ENCODE data around the gene CAPN9. TPM values are rescaled to one million over a fixed set of nuclear protein-coding genes. Genes with fewer than 3 reads are reported as not detected.

CAPN9 gene
- total RNA-seq, 2 donors from 2014 or later: 0.26 TPM; not detected in 1

DNA sequence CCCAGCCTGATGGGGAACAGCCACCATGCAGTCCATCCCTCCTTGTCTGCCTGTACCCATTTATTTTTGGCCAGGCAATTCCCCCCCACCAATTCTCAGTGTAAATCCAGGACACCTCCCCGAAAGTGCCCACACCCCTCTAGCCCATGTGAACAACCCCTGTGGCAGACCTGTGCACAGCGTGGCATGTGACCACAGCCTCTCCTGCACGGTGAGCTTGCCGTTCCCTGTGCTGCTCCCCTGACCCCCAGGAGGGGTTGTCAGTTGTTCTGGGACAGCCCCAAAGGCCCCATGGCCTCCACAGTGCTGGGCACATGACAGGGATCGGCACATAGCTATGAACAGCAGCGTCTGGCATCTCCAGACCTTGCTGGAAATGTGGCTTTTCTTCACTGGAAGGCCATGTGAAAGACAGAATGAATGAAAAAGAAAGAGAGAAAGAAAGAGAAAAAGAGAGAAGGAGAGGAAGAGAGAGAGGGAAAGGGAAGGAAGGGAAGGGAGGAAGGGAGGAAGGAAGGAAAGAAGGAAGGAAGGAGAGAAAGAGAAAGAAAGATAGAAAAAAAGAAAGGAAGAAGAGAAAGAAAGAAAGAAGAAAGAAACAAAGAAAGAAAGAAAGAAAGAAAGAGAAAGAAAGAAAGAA, 3.9 kb downstream of the CAPN9 start:
- Histone ChIP-seq H3K4me1 (peaks cover 6% of the 10 kb centered on the region), H3K9me3 (no peaks in the 10 kb centered on the region), H3K36me3 (replicated peaks in 1 of 2; ENCODE audit: insufficient read depth in 1 of 2, low read depth in 2 of 2) (no peaks in the 10 kb centered on the region), H3K27ac (peak overlapping the region in 1 of 4 donors; percentile 21), H3K4me3 (no peak overlapping the region), H3K27me3 (no peaks in the 10 kb centered on the region)
- WGBS, 2 donors: 64 to 73% methylated on average over 6 of the region's 6 CpGs
- no peak for DNase-seq
- intact Hi-C loops (cut with DNase I): no loop called here
- TF ChIP-seq POLR2A (IDR thresholded peaks at IDR 0.05): no peak
- TF ChIP-seq, protein P1, sequence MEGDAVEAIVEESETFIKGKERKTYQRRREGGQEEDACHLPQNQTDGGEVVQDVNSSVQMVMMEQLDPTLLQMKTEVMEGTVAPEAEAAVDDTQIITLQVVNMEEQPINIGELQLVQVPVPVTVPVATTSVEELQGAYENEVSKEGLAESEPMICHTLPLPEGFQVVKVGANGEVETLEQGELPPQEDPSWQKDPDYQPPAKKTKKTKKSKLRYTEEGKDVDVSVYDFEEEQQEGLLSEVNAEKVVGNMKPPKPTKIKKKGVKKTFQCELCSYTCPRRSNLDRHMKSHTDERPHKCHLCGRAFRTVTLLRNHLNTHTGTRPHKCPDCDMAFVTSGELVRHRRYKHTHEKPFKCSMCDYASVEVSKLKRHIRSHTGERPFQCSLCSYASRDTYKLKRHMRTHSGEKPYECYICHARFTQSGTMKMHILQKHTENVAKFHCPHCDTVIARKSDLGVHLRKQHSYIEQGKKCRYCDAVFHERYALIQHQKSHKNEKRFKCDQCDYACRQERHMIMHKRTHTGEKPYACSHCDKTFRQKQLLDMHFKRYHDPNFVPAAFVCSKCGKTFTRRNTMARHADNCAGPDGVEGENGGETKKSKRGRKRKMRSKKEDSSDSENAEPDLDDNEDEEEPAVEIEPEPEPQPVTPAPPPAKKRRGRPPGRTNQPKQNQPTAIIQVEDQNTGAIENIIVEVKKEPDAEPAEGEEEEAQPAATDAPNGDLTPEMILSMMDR (IDR thresholded peaks at IDR 0.05): no peak
- no peak for ATAC-seq

DNA sequence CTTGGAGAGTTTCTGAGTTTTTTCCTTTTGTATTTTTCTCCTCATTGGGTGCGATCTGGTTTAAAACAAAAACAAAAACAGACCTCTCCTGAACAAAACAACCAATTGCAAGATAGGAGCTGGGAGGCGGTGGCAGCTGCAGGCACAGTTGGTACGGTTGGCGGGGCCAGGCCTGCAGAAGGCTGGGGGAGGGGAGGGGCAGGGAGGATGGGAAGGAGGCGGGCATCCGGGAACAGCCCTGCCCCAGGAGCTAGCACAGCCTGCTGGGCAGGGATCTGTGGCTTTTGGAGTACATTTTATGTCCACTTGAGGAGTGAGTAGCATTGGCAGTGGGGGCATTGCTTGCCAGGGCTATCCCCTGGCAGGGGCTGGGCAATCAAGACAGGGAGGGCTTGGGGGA, 5.2 kb downstream of the CAPN9 start:
- TF ChIP-seq POLR2A (IDR thresholded peaks at IDR 0.05): no peak
- TF ChIP-seq, protein P1 (IDR thresholded peaks at IDR 0.05): no peak
- DNase-seq: peak in 2 of 4 donors; percentile 39 to 42
- ATAC-seq: no peak
- Histone ChIP-seq H3K36me3 (replicated peaks in 1 of 2; ENCODE audit: insufficient read depth in 1 of 2, low read depth in 2 of 2) (no peaks in the 10 kb centered on the region), H3K27ac (no peak overlapping the region), H3K4me3 (no peak overlapping the region), H3K9me3 (no peaks in the 10 kb centered on the region), H3K4me1 (peaks cover 6% of the 10 kb centered on the region), H3K27me3 (no peaks in the 10 kb centered on the region)
- intact Hi-C loops (cut with DNase I): no loop called here
- WGBS, 2 donors: 77% methylated on average over 6 of the region's 6 CpGs

DNA sequence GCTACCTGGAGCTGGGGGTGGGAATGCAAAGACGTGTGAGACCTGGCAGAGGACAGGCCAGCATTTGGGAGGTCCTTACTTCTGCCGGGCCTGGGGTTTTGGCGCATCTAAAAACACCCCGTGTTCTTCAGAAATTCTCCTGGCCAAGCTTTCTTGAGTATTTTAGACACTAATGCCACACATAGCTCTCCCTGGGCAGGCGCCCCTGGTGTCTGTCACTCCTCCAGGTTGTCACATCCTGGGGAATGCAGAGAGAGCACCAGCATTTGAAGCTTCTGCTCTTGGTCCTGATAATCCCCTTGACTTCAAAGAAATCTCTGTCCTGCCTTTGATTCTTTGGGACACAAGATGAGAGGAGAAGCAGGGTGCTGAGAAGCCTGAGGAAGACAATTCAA, 6.0 kb downstream of the CAPN9 start:
- DNase-seq (no peak), ATAC-seq (no peak)
- Histone ChIP-seq H3K9me3 (no peaks in the 10 kb centered on the region), H3K36me3 (replicated peaks in 1 of 2; ENCODE audit: insufficient read depth in 1 of 2, low read depth in 2 of 2) (no peaks in the 10 kb centered on the region), H3K27ac (peak overlapping the region in 1 of 4 donors; percentile 53), H3K4me1 (peaks cover 6% of the 10 kb centered on the region), H3K4me3 (no peak overlapping the region), H3K27me3 (no peaks in the 10 kb centered on the region)
- no peak for TF ChIP-seq POLR2A (IDR thresholded peaks at IDR 0.05)
- TF ChIP-seq, protein P1 (IDR thresholded peaks at IDR 0.05): no peak
- 89 to 94% methylated on average over 5 of the region's 5 CpGs for WGBS, 2 donors
- intact Hi-C loops (cut with DNase I): no loop called here

DNA sequence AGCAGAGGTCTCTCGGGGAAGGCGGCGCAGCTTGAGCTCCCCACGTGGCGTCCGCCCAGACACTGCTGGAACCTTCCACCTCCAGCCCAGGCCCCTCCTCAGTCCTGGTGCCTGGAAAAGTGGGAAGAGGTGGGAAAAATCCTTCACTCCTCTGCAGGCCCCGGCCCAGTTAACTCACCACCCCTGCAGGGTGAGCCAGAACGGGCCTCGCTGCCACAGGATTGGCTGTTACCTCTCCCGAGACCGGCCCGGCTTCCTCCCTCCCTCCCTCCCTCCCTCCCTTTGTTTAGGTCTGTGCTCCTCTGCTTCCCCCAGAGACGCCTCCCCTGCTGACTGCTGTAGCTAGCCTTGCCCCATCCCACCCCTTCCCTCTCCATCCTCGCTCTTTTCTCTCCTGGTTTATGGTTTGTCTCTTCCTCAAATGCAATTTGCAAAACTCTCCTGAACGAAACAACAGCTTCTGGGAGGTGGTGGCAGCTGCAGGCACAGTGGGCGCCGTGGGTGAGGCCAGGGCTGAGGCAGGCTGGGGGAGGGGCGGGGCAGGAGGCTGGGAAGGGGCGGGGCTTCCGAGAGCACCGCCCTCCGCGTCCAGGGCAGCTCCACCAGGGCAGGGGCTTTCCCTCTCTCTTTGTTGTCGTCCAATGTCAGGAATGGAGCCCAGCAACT, 6.5 kb downstream of the CAPN9 start:
- Histone ChIP-seq H3K27ac (peak overlapping the region in 1 of 4 donors; percentile 53), H3K27me3 (no peaks in the 10 kb centered on the region), H3K36me3 (replicated peaks in 1 of 2; ENCODE audit: insufficient read depth in 1 of 2, low read depth in 2 of 2) (no peaks in the 10 kb centered on the region), H3K9me3 (no peaks in the 10 kb centered on the region), H3K4me1 (peaks cover 6% of the 10 kb centered on the region), H3K4me3 (no peak overlapping the region)
- 46 to 49% methylated on average over 24 of the region's 24 CpGs for WGBS, 2 donors
- intact Hi-C loops (cut with DNase I): no loop called here
- ATAC-seq (peak; percentile 39), DNase-seq (peak in 1 of 4 donors; percentile 51)
- TF ChIP-seq, protein P1 (IDR thresholded peaks at IDR 0.05): no peak
